Liver (tissue), 9 donors: ENCODE measurements around the gene SGCD. TPM values are rescaled to one million over a fixed set of nuclear protein-coding genes. Genes with fewer than 3 reads are reported as not detected.

Experiments used
- DNase-seq: peaks from one replicate; pipeline ENCODE4 v3.0.0-alpha.2; 2017; ENCODE audit warnings: low spot score
- H3K27ac ChIP-seq, 2 donors: one replicate each; pipeline ENCODE4 v1.7.0; 2013; ENCODE audit warnings: inconsistent platforms in 2 of 2, low read length in 2 of 2, control low read depth in 1 of 2, low read depth in 1 of 2, mild to moderate bottlenecking in 1 of 2
- H3K27me3 ChIP-seq, 4 donors: one replicate each; pipeline versions ENCODE4 v1.6.1 to v1.7.0; 2013; ENCODE audit warnings: low read length in 3 of 4, inconsistent platforms in 1 of 4, mild to moderate bottlenecking in 1 of 4, moderate library complexity in 1 of 4; ENCODE audit not compliant: control insufficient read depth in 4 of 4, insufficient read depth in 4 of 4
- H3K36me3 ChIP-seq, 4 donors: one replicate each; pipeline versions ENCODE4 v1.6.1 to v1.7.0; 2013; ENCODE audit warnings: low read length in 3 of 4, mild to moderate bottlenecking in 3 of 4, low read depth in 1 of 4, moderate library complexity in 1 of 4; ENCODE audit not compliant: control insufficient read depth in 4 of 4, insufficient read depth in 3 of 4
- H3K4me1 ChIP-seq, 4 donors: one replicate each; pipeline versions ENCODE4 v1.6.1 to v1.7.0; 2013; ENCODE audit warnings: low read length in 3 of 4, mild to moderate bottlenecking in 3 of 4, moderate library complexity in 1 of 4; ENCODE audit not compliant: control insufficient read depth in 4 of 4, insufficient read depth in 4 of 4
- H3K4me3 ChIP-seq, 3 donors: one replicate each; pipeline versions ENCODE4 v1.6.1 to v1.7.0; 2013; ENCODE audit warnings: low read length in 3 of 3, control low read depth in 1 of 3, low read depth in 1 of 3, mild to moderate bottlenecking in 1 of 3
- H3K9ac ChIP-seq, 2 donors: one replicate each; pipeline ENCODE4 v1.7.0; 2013; ENCODE audit warnings: low read length in 2 of 2, mild to moderate bottlenecking in 2 of 2, moderate library complexity in 2 of 2, control low read depth in 1 of 2, low read depth in 1 of 2
- H3K9me3 ChIP-seq, 4 donors: one replicate each; pipeline versions ENCODE4 v1.6.1 to v1.7.0; 2013; ENCODE audit warnings: low read length in 3 of 4; ENCODE audit not compliant: control insufficient read depth in 4 of 4
- EGR1 ChIP-seq, 2 donors: IDR thresholded peaks; 2 replicates each; pipeline ENCODE4 v1.6.1; 2016 to 2018; ENCODE audit warnings: antibody characterized with exemption in 2 of 2, low read depth in 2 of 2
- FOXA1 ChIP-seq: IDR thresholded peaks from 2 replicates; pipeline ENCODE4 v1.6.1; 2016; ENCODE audit warnings: antibody characterized with exemption
- FOXA2 ChIP-seq: IDR thresholded peaks from 2 replicates; pipeline ENCODE4 v1.6.1; 2016; ENCODE audit warnings: antibody characterized with exemption
- GABPA ChIP-seq, 2 donors: IDR thresholded peaks in 1 of 2; conservative IDR thresholded peaks in 1 of 2; 2 replicates each; pipeline ENCODE4 v1.6.1; 2016; ENCODE audit warnings: antibody characterized with exemption in 2 of 2, mild to moderate bottlenecking in 1 of 2, moderate library complexity in 1 of 2
- HNF4A ChIP-seq, 2 donors: conservative IDR thresholded peaks; 2 replicates each; pipeline ENCODE4 v1.6.1; 2016; ENCODE audit warnings: antibody characterized with exemption in 2 of 2, mild to moderate bottlenecking in 2 of 2
- HNF4G ChIP-seq: IDR thresholded peaks from 2 replicates; pipeline ENCODE4 v1.6.1; 2016; ENCODE audit warnings: antibody characterized with exemption
- JUND ChIP-seq, 2 donors: IDR thresholded peaks; 2 replicates each; pipeline ENCODE4 v1.6.1; 2016; ENCODE audit warnings: antibody characterized with exemption in 2 of 2
- NR2F2 ChIP-seq: IDR thresholded peaks from 2 replicates; pipeline ENCODE4 v1.6.1; 2016; ENCODE audit warnings: antibody characterized with exemption
- RAD21 ChIP-seq, 2 donors: IDR thresholded peaks; 2 replicates each; pipeline ENCODE4 v1.6.1; 2016; ENCODE audit warnings: antibody characterized with exemption in 2 of 2, mild to moderate bottlenecking in 2 of 2
- RXRA ChIP-seq, 2 donors: IDR thresholded peaks; 2 replicates each; pipeline ENCODE4 v1.6.1; 2017 to 2018; ENCODE audit warnings: antibody characterized with exemption in 2 of 2, mild to moderate bottlenecking in 1 of 2
- SP1 ChIP-seq: IDR thresholded peaks from 2 replicates; pipeline ENCODE4 v1.6.1; 2018; ENCODE audit warnings: antibody characterized with exemption, mild to moderate bottlenecking
- TAF1 ChIP-seq: conservative IDR thresholded peaks from 2 replicates; pipeline ENCODE4 v1.6.1; 2016; ENCODE audit warnings: antibody characterized with exemption, mild to moderate bottlenecking
- YY1 ChIP-seq: IDR thresholded peaks from 2 replicates; pipeline ENCODE4 v1.6.1; 2016; ENCODE audit warnings: antibody characterized with exemption, mild to moderate bottlenecking
- WGBS: extraction: QIAGEN DNeasy Blood & Tissue Kit; methylation state at CpG from one replicate; pipeline ENCODE4 v1.1.7; 2013; 5-methylcytosine and 5-hydroxymethylcytosine counted together
- polyA plus RNA-seq, 2 donors: library from polyadenylated mRNA; stranded (reverse) in 1 of 2; unstranded in 1 of 2; fragments of 200-250 nt in 1 of 2; fragments of >200 nt in 1 of 2; fragmentation: Nextera tagmentation in 1 of 2; extraction: Ambion mirVana in 1 of 2; gene quantifications; one replicate each; pipeline versions ENCODE4 v1.2.1 to v1.2.3, GENCODE V29; 2013 to 2015
- total RNA-seq, 2 donors: library from RNA; depleted of rRNA; stranded (reverse); fragments of >200 nt; gene quantifications; one replicate each; pipeline ENCODE4 v1.2.3, GENCODE V29; 2014
- TF ChIP-seq, protein P1 (sequence below): IDR thresholded peaks from 2 replicates; pipeline ENCODE4 v1.6.1; 2016; ENCODE audit warnings: antibody characterized with exemption
- TF ChIP-seq, protein P2 (sequence below): IDR thresholded peaks from 2 replicates; pipeline ENCODE4 v1.6.1; 2016; ENCODE audit warnings: antibody characterized with exemption
- TF ChIP-seq, protein P3 (sequence below): IDR thresholded peaks from 2 replicates; pipeline ENCODE4 v1.6.1; 2016; ENCODE audit warnings: antibody characterized with exemption
- TF ChIP-seq, protein P4 (sequence below): IDR thresholded peaks from 2 replicates; pipeline ENCODE4 v1.6.1; 2016; ENCODE audit warnings: antibody characterized with exemption, mild to moderate bottlenecking
- TF ChIP-seq, protein P5 (sequence below): fragments of 150-350 bp; IDR thresholded peaks from 2 replicates; pipeline ENCODE4 v1.5.1; 2017; ENCODE audit warnings: improper control_type of control experiment, low read depth, low read length; ENCODE audit not compliant: missing input control
- donor health status: healthy.
- donor health status: healthy.
- donor health status: healthy.
- donor health status: healthy.
- donor health status: healthy.

The SGCD gene
- total and polyA plus RNA-seq, 4 donors: 0.35 to 1.7 (median 1.0) TPM

DNA sequence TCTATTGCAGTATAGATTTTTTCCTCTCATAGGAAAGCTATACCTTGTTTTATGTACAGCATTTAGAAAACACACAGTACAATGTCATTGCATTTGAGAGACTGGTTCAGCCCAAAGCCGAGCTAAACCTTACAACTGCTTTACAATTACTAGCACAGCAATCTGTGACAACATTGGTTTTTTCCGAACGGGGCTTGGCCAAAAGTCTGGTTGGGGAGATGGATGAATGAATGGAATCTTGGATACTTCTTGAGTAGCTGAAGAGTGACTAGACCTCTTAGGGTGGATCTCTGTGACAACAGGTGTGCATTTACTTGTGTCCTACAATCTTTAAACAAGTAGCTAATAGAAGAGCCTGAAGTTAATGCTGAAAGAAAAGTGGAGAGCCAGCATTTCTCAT, 1.2 kb downstream of the SGCD start (continued):
- TF ChIP-seq, protein P1, sequence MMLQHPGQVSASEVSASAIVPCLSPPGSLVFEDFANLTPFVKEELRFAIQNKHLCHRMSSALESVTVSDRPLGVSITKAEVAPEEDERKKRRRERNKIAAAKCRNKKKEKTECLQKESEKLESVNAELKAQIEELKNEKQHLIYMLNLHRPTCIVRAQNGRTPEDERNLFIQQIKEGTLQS: no peak
- TF ChIP-seq, protein P2, sequence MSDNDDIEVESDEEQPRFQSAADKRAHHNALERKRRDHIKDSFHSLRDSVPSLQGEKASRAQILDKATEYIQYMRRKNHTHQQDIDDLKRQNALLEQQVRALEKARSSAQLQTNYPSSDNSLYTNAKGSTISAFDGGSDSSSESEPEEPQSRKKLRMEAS: no peak
- no peak for TF ChIP-seq SP1

DNA sequence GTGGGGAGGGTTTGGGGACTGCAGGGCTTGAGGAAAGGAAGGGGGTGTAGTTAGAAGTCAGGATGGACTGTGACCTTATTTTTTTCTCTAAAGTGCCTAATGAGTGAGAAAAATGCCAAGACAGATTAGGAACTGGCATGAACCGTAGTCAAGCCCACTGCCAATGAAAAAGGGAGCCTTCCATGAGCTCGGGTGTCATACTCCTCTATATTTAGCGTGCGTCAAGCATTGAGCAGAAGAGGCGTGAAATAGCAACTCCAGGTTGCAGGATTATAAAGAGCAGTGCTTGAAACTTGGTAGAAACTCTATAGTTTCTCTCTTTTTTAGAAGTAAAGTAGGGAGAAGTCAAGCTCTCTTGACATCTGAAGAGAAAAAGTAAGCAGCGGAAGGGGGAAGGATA, 1.8 kb downstream of the SGCD start:
- WGBS: 88% methylated on average over 6 of the region's 6 CpGs

More for the DNA sequence above, 1.8 kb downstream of the SGCD start:
- no peaks in the 10 kb centered on the region for H3K36me3 ChIP-seq
- no peaks in the 10 kb centered on the region for H3K9me3 ChIP-seq
- no peak overlapping the region for H3K4me3 ChIP-seq
- no peak for TF ChIP-seq SP1
- TF ChIP-seq, protein P3, sequence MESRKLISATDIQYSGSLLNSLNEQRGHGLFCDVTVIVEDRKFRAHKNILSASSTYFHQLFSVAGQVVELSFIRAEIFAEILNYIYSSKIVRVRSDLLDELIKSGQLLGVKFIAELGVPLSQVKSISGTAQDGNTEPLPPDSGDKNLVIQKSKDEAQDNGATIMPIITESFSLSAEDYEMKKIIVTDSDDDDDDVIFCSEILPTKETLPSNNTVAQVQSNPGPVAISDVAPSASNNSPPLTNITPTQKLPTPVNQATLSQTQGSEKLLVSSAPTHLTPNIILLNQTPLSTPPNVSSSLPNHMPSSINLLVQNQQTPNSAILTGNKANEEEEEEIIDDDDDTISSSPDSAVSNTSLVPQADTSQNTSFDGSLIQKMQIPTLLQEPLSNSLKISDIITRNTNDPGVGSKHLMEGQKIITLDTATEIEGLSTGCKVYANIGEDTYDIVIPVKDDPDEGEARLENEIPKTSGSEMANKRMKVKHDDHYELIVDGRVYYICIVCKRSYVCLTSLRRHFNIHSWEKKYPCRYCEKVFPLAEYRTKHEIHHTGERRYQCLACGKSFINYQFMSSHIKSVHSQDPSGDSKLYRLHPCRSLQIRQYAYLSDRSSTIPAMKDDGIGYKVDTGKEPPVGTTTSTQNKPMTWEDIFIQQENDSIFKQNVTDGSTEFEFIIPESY: no peak
- no peak for TF ChIP-seq NR2F2
- no peak for TF ChIP-seq RAD21 (IDR thresholded peaks at IDR 0.05)
- no peak for TF ChIP-seq HNF4G
- no peak for TF ChIP-seq TAF1
- no peak for TF ChIP-seq EGR1 (IDR thresholded peaks at IDR 0.05; ENCODE audit: low read depth in 2 of 2)
- TF ChIP-seq FOXA2: no peak
- TF ChIP-seq, protein P4, sequence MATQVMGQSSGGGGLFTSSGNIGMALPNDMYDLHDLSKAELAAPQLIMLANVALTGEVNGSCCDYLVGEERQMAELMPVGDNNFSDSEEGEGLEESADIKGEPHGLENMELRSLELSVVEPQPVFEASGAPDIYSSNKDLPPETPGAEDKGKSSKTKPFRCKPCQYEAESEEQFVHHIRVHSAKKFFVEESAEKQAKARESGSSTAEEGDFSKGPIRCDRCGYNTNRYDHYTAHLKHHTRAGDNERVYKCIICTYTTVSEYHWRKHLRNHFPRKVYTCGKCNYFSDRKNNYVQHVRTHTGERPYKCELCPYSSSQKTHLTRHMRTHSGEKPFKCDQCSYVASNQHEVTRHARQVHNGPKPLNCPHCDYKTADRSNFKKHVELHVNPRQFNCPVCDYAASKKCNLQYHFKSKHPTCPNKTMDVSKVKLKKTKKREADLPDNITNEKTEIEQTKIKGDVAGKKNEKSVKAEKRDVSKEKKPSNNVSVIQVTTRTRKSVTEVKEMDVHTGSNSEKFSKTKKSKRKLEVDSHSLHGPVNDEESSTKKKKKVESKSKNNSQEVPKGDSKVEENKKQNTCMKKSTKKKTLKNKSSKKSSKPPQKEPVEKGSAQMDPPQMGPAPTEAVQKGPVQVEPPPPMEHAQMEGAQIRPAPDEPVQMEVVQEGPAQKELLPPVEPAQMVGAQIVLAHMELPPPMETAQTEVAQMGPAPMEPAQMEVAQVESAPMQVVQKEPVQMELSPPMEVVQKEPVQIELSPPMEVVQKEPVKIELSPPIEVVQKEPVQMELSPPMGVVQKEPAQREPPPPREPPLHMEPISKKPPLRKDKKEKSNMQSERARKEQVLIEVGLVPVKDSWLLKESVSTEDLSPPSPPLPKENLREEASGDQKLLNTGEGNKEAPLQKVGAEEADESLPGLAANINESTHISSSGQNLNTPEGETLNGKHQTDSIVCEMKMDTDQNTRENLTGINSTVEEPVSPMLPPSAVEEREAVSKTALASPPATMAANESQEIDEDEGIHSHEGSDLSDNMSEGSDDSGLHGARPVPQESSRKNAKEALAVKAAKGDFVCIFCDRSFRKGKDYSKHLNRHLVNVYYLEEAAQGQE: no peak
- TF ChIP-seq, protein P2: no peak
- TF ChIP-seq HNF4A (conservative IDR thresholded peaks at IDR 0.05): no peak
- TF ChIP-seq YY1: no peak
- no peak for TF ChIP-seq GABPA (IDR thresholded peaks at IDR 0.05 in 1 of 2, conservative IDR thresholded peaks at IDR 0.05 in 1 of 2)
- TF ChIP-seq, protein P5, sequence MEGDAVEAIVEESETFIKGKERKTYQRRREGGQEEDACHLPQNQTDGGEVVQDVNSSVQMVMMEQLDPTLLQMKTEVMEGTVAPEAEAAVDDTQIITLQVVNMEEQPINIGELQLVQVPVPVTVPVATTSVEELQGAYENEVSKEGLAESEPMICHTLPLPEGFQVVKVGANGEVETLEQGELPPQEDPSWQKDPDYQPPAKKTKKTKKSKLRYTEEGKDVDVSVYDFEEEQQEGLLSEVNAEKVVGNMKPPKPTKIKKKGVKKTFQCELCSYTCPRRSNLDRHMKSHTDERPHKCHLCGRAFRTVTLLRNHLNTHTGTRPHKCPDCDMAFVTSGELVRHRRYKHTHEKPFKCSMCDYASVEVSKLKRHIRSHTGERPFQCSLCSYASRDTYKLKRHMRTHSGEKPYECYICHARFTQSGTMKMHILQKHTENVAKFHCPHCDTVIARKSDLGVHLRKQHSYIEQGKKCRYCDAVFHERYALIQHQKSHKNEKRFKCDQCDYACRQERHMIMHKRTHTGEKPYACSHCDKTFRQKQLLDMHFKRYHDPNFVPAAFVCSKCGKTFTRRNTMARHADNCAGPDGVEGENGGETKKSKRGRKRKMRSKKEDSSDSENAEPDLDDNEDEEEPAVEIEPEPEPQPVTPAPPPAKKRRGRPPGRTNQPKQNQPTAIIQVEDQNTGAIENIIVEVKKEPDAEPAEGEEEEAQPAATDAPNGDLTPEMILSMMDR: no peak
- no peak for TF ChIP-seq JUND (IDR thresholded peaks at IDR 0.05)
- no peak for TF ChIP-seq RXRA (IDR thresholded peaks at IDR 0.05)
- TF ChIP-seq FOXA1: no peak
- TF ChIP-seq, protein P1: no peak
- no peak overlapping the region for H3K27ac ChIP-seq
- no peaks in the 10 kb centered on the region for H3K4me1 ChIP-seq
- DNase-seq: no peak
- no peaks in the 10 kb centered on the region for H3K27me3 ChIP-seq
- H3K9ac ChIP-seq: no peak overlapping the region
